Endodermal cell (in vitro differentiated cells): ENCODE results near the gene SUMO3. TPM values are rescaled to one million over a fixed set of nuclear protein-coding genes. Genes with fewer than 3 reads are reported as not detected.
A peak's percentile ranks its signal among the peaks of the same experiment; 100 is the strongest.

Source experiments
- DNase-seq: peaks from one replicate; pipeline ENCODE4 v3.0.0-alpha.2; 2017
- H3K27ac ChIP-seq: 2 replicates; pipeline ENCODE4 v1.5.1; 2013; ENCODE audit warnings: mild to moderate bottlenecking, low read depth, low read length, moderate library complexity
- H3K27me3 ChIP-seq: 2 replicates; pipeline ENCODE4 v1.6.1; 2013; ENCODE audit warnings: mild to moderate bottlenecking, low read length, moderate library complexity; ENCODE audit not compliant: insufficient read depth, control insufficient read depth, poor library complexity, severe bottlenecking
- H3K36me3 ChIP-seq: 2 replicates; pipeline ENCODE4 v1.7.0; 2013; ENCODE audit warnings: mild to moderate bottlenecking, low read length, moderate library complexity; ENCODE audit not compliant: control insufficient read depth, insufficient read depth
- H3K4me1 ChIP-seq: one replicate; pipeline ENCODE4 v1.7.0; 2013; ENCODE audit warnings: low read length; ENCODE audit not compliant: control insufficient read depth, insufficient read depth
- H3K4me3 ChIP-seq: 2 replicates; pipeline ENCODE4 v1.5.1; 2013; ENCODE audit warnings: mild to moderate bottlenecking, low read length, moderate library complexity
- H3K9ac ChIP-seq: 2 replicates; pipeline ENCODE4 v1.6.1; 2013; ENCODE audit warnings: mild to moderate bottlenecking, low read length, moderate library complexity; ENCODE audit not compliant: poor library complexity, severe bottlenecking; ENCODE audit errors: extremely low read depth
- H3K9me3 ChIP-seq: 2 replicates; pipeline ENCODE4 v1.6.1; 2013; ENCODE audit warnings: mild to moderate bottlenecking, low read length, moderate library complexity; ENCODE audit not compliant: control insufficient read depth
- H3K27ac Mint-ChIP-seq: 2 replicates; pipeline ENCODE4 v1.8.0; 2020; ENCODE audit warnings: mixed read lengths
- H3K27me3 Mint-ChIP-seq: 2 replicates; pipeline ENCODE4 v1.8.0; 2021; ENCODE audit warnings: mild to moderate bottlenecking, mixed read lengths; ENCODE audit not compliant: insufficient read depth
- H3K36me3 Mint-ChIP-seq: 2 replicates; pipeline ENCODE4 v1.8.0; 2020; ENCODE audit warnings: low read depth, mixed read lengths
- H3K4me1 Mint-ChIP-seq: 2 replicates; pipeline ENCODE4 v1.8.0; 2020; ENCODE audit warnings: mixed read lengths
- H3K4me3 Mint-ChIP-seq: 2 replicates; pipeline ENCODE4 v1.8.0; 2020; ENCODE audit warnings: mild to moderate bottlenecking, moderate library complexity, mixed read lengths
- H3K9me3 Mint-ChIP-seq: 2 replicates; pipeline ENCODE4 v1.8.0; 2020; ENCODE audit warnings: mild to moderate bottlenecking, mixed read lengths
- CTCF ChIP-seq: fragments of 200-600 bp; sonication (generic); conservative IDR thresholded peaks from 2 replicates; pipeline ENCODE4 v1.5.0; 2021; ENCODE audit warnings: antibody characterized with exemption, mild to moderate bottlenecking
- WGBS, 2 experiments: methylation state at CpG; one replicate each; pipeline versions ENCODE4 v1.1.5 to v1.1.7; 2013; ENCODE audit warnings: missing lambda C conversion rate in 2 of 2, mixed read lengths in 1 of 2; ENCODE audit not compliant: insufficient coverage in 1 of 2, insufficient read length in 1 of 2; 5-methylcytosine and 5-hydroxymethylcytosine counted together
- total RNA-seq, 2 donors: library from RNA; stranded (reverse); fragmentation: NEBNext Ultra II Directional in 1 of 2; extraction: Animal tissue kit (Norgen Biotek cat#: 25700) in 1 of 2; gene quantifications; 2 replicates in 1 of 2; 3 replicates in 1 of 2; pipeline ENCODE4 v1.2.1, GENCODE V29; 2021

The SUMO3 gene
- total RNA-seq, 2 donors from 2014 or later, result 79.5 to 96.4 TPM

GRCh38 chr21:44865561-44866280 lies 47.9 kb upstream of the SUMO3 start:
- H3K27ac Mint-ChIP-seq, result peak overlapping the region; percentile 86
- Histone ChIP-seq H3K9me3 (no peaks in the 10 kb centered on the region), H3K9ac (no peak overlapping the region), H3K27me3 (no peaks in the 10 kb centered on the region), H3K4me1 (peaks cover 22% of the 10 kb centered on the region), H3K27ac (no peak overlapping the region), H3K4me3 (no peak overlapping the region), H3K36me3 (peaks cover 51% of the 10 kb centered on the region)
- no peaks in the 10 kb centered on the region for H3K9me3 Mint-ChIP-seq
- no peak for DNase-seq
- peaks cover 50% of the 10 kb centered on the region for H3K4me1 Mint-ChIP-seq
- 94 to 96% methylated on average over 10 to 12 of the region's 12 CpGs for WGBS, 2 experiments
- no peak for TF ChIP-seq CTCF
- peaks cover 55% of the 10 kb centered on the region for H3K36me3 Mint-ChIP-seq
- H3K4me3 Mint-ChIP-seq, result no peak overlapping the region
- H3K27me3 Mint-ChIP-seq, result no peaks in the 10 kb centered on the region

- Histone ChIP-seq H3K27me3 (no peaks in the 10 kb centered on the region), H3K9ac (no peak overlapping the region), H3K4me3 (no peak overlapping the region), H3K9me3 (no peaks in the 10 kb centered on the region), H3K4me1 (peaks cover 12% of the 10 kb centered on the region), H3K27ac (no peak overlapping the region), H3K36me3 (peaks cover 74% of the 10 kb centered on the region)
- H3K27me3 Mint-ChIP-seq, result no peaks in the 10 kb centered on the region
- H3K4me3 Mint-ChIP-seq, result no peak overlapping the region
- 95 to 96% methylated on average over 19 to 25 of the region's 25 CpGs for WGBS, 2 experiments
- no peak for DNase-seq
- no peak for TF ChIP-seq CTCF
- peaks cover 29% of the 10 kb centered on the region for H3K4me1 Mint-ChIP-seq
- no peak overlapping the region for H3K27ac Mint-ChIP-seq
- peaks cover 76% of the 10 kb centered on the region for H3K36me3 Mint-ChIP-seq
- H3K9me3 Mint-ChIP-seq, result no peaks in the 10 kb centered on the region
Observed at GRCh38 chr21:44862869-44863685, 45.2 kb upstream of the SUMO3 start.

GRCh38 chr21:44858791-44859190 lies 40.9 kb upstream of the SUMO3 start:
- H3K4me1 ChIP-seq, result no peaks in the 10 kb centered on the region
- no peaks in the 10 kb centered on the region for H3K9me3 Mint-ChIP-seq
- no peak overlapping the region for H3K4me3 ChIP-seq
- H3K36me3 Mint-ChIP-seq, result peaks cover 85% of the 10 kb centered on the region
- no peaks in the 10 kb centered on the region for H3K9me3 ChIP-seq
- no peak for DNase-seq
- TF ChIP-seq CTCF, result no peak
- H3K4me3 Mint-ChIP-seq, result no peak overlapping the region
- no peaks in the 10 kb centered on the region for H3K27me3 ChIP-seq
- 93 to 98% methylated on average over 6 to 10 of the region's 10 CpGs for WGBS, 2 experiments
- H3K36me3 ChIP-seq, result peaks cover 78% of the 10 kb centered on the region
- H3K27ac Mint-ChIP-seq, result no peak overlapping the region
- no peak overlapping the region for H3K27ac ChIP-seq
- no peaks in the 10 kb centered on the region for H3K27me3 Mint-ChIP-seq
- no peak overlapping the region for H3K9ac ChIP-seq
- peaks cover 2% of the 10 kb centered on the region for H3K4me1 Mint-ChIP-seq
